Mesenchymal stem cell (in vitro differentiated cells and primary cell): ENCODE data around the gene SLC4A2.
A peak's percentile ranks its signal among the peaks of the same experiment; 100 is the strongest.

Experiments used
- DNase-seq: peaks from one replicate; pipeline ENCODE4 v3.0.0-alpha.2; 2013
- H2AFZ ChIP-seq: one replicate; pipeline ENCODE4 v1.6.1; 2013; ENCODE audit warnings: low read depth, mild to moderate bottlenecking, control low read depth, inconsistent platforms, low read length, moderate library complexity
- H2AK5ac ChIP-seq: 2 replicates; pipeline ENCODE4 v1.6.1; 2013; ENCODE audit warnings: low read length, moderate library complexity, mild to moderate bottlenecking, inconsistent platforms; ENCODE audit not compliant: severe bottlenecking
- H2BK120ac ChIP-seq: one replicate; pipeline ENCODE4 v1.6.1; 2013; ENCODE audit warnings: low read depth, mild to moderate bottlenecking, inconsistent platforms, low read length, moderate library complexity
- H2BK12ac ChIP-seq, 2 experiments: one replicate each; pipeline ENCODE4 v1.6.1; 2013; ENCODE audit warnings: inconsistent platforms in 2 of 2, low read length in 2 of 2, mild to moderate bottlenecking in 2 of 2, moderate library complexity in 2 of 2, control low read depth in 1 of 2
- H2BK15ac ChIP-seq: one replicate; pipeline ENCODE4 v1.6.1; 2013; ENCODE audit warnings: mild to moderate bottlenecking, low read depth, inconsistent platforms; ENCODE audit not compliant: poor library complexity, severe bottlenecking
- H2BK5ac ChIP-seq: 2 replicates; pipeline ENCODE4 v1.6.1; 2013; ENCODE audit warnings: low read depth, mild to moderate bottlenecking, low read length, control low read depth, inconsistent platforms; ENCODE audit not compliant: poor library complexity, severe bottlenecking
- H3K14ac ChIP-seq, 2 experiments: one replicate each; pipeline ENCODE4 v1.6.1; 2013; ENCODE audit warnings: inconsistent platforms in 2 of 2, low read length in 2 of 2, control low read depth in 1 of 2, mild to moderate bottlenecking in 1 of 2, moderate library complexity in 1 of 2
- H3K18ac ChIP-seq, 2 experiments: one replicate each; pipeline ENCODE4 v1.6.1; 2013; ENCODE audit warnings: inconsistent platforms in 2 of 2, low read length in 2 of 2, control low read depth in 1 of 2, low read depth in 1 of 2, mild to moderate bottlenecking in 1 of 2
- H3K23ac ChIP-seq, 2 experiments: one replicate each; pipeline ENCODE4 v1.6.1; 2013; ENCODE audit warnings: inconsistent platforms in 2 of 2, low read length in 2 of 2, mild to moderate bottlenecking in 2 of 2, moderate library complexity in 2 of 2, control low read depth in 1 of 2
- H3K27ac ChIP-seq: 2 replicates; pipeline ENCODE4 v1.5.1; 2013; ENCODE audit warnings: mild to moderate bottlenecking, moderate library complexity, low read length, control low read depth, inconsistent platforms; ENCODE audit not compliant: poor library complexity, severe bottlenecking
- H3K27me3 ChIP-seq, 2 experiments: 2 replicates each; pipeline versions ENCODE4 v1.6.1 to v1.7.0; 2013; ENCODE audit warnings: low read length in 2 of 2, mild to moderate bottlenecking in 2 of 2, moderate library complexity in 2 of 2, control low read depth in 1 of 2, inconsistent platforms in 1 of 2; ENCODE audit not compliant: control insufficient read depth in 1 of 2, insufficient read depth in 1 of 2
- H3K36me3 ChIP-seq, 2 experiments: 2 replicates each; pipeline versions ENCODE4 v1.6.1 to v1.7.0; 2013; ENCODE audit warnings: low read length in 2 of 2, control low read depth in 1 of 2, inconsistent platforms in 1 of 2, low read depth in 1 of 2, mild to moderate bottlenecking in 1 of 2; ENCODE audit not compliant: insufficient read depth in 2 of 2, control insufficient read depth in 1 of 2
- H3K4ac ChIP-seq, 2 experiments: one replicate each; pipeline ENCODE4 v1.6.1; 2013; ENCODE audit warnings: inconsistent platforms in 2 of 2, low read length in 2 of 2, mild to moderate bottlenecking in 2 of 2, moderate library complexity in 2 of 2, control low read depth in 1 of 2, low read depth in 1 of 2
- H3K4me1 ChIP-seq: 2 replicates; pipeline ENCODE4 v1.6.1; 2013; ENCODE audit warnings: low read depth, low read length, control low read depth; ENCODE audit not compliant: control insufficient read depth, insufficient read depth
- H3K4me2 ChIP-seq: 2 replicates; pipeline ENCODE4 v1.6.1; 2013; ENCODE audit warnings: low read length, mild to moderate bottlenecking, inconsistent platforms; ENCODE audit not compliant: poor library complexity, severe bottlenecking
- H3K4me3 ChIP-seq, 2 experiments: 2 replicates each; pipeline versions ENCODE4 v1.5.1 to v1.7.0; 2013; ENCODE audit warnings: low read length in 2 of 2, mild to moderate bottlenecking in 2 of 2, control low read depth in 1 of 2, low read depth in 1 of 2; ENCODE audit not compliant: insufficient read depth in 1 of 2
- H3K79me1 ChIP-seq: replicated peaks from 2 replicates; pipeline ENCODE4 v1.6.1; 2013; ENCODE audit warnings: mild to moderate bottlenecking, control low read depth, low read length, inconsistent platforms; ENCODE audit not compliant: poor library complexity, severe bottlenecking
- H3K9ac ChIP-seq: 2 replicates; pipeline ENCODE4 v1.7.0; 2013; ENCODE audit warnings: mild to moderate bottlenecking, low read length, moderate library complexity
- H3K9me3 ChIP-seq: 2 replicates; pipeline ENCODE4 v1.7.0; 2013; ENCODE audit warnings: mild to moderate bottlenecking, low read length; ENCODE audit not compliant: control insufficient read depth
- H4K8ac ChIP-seq: one replicate; pipeline ENCODE4 v1.6.1; 2013; ENCODE audit warnings: inconsistent platforms, mild to moderate bottlenecking, low read length, moderate library complexity
- H4K91ac ChIP-seq: one replicate; pipeline ENCODE4 v1.6.1; 2013; ENCODE audit warnings: mild to moderate bottlenecking, low read length, inconsistent platforms
- WGBS: methylation state at CpG from one replicate; pipeline ENCODE4 v1.1.7; 2013; ENCODE audit warnings: mixed read lengths; 5-methylcytosine and 5-hydroxymethylcytosine counted together

Gene SLC4A2

DNA sequence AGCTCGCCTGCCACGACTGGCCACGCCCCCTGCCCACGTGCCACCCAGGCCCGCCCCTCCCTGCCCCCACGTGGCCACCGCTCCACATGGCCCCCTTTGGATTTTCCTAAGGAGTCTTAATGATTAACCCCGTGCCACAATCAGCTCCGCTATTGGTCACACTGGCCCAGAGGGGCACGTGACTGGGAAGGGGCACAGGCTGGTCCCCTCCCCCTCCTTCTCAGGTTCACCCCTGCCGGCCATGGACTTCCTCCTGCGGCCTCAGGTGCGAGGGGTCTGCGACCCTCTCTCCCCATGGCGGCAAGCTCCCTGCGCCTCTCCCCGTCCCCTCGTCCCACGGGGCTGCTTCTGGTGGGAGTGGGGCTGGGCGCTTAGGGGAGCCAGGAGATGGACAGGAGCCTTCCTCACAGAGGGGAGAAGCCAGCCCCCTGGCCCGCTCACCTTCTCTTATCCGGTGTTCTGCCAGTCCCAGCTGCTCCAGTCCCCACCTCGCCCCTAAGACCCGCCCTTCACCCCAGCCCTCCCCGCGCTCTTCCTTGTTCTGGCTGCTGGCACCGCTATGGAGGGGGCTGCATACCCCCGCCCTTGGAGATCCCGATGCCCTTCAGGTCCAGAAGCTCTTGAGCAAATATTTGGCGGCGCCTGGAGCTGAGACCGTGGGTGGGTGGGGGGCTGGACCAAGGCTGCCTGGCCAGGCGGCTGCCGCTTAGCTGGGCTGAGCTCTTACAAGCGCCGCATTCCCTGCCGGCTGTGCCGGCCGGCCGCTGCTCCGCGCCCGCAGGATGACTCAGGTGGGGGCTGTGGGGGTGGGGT lies 3.2 kb downstream of the SLC4A2 start:
- WGBS = 18% methylated on average over 38 of the region's 43 CpGs
- Histone ChIP-seq H2AFZ (no peak overlapping the region), H2AK5ac (peak overlapping the region; percentile 55), H3K4me3 (peak overlapping the region; percentile 57 to 93), H2BK15ac (peak overlapping the region; percentile 88), H3K27ac (peak overlapping the region; percentile 98), H3K9ac (peak overlapping the region; percentile 69), H4K91ac (peak overlapping the region; percentile 96), H2BK12ac (peak overlapping the region; percentile 51 to 87), H3K23ac (peak overlapping the region in 1 of 2 experiments; percentile 5), H3K27me3 (no peaks in the 10 kb centered on the region), H2BK5ac (peak overlapping the region; percentile 98), H3K36me3 (peaks cover 37 to 46% of the 10 kb centered on the region in 2 experiments), H3K4ac (peak overlapping the region; percentile 42 to 46), H3K4me1 (peaks cover 54% of the 10 kb centered on the region), H2BK120ac (peak overlapping the region; percentile 76), H3K79me1 (peaks cover 22% of the 10 kb centered on the region), H3K4me2 (peak overlapping the region; percentile 81), H3K9me3 (no peaks in the 10 kb centered on the region), H4K8ac (peak overlapping the region; percentile 66), H3K18ac (peak overlapping the region; percentile 90), H3K14ac (peak overlapping the region in 1 of 2 experiments; percentile 86)
- DNase-seq = peak; percentile 83

DNA sequence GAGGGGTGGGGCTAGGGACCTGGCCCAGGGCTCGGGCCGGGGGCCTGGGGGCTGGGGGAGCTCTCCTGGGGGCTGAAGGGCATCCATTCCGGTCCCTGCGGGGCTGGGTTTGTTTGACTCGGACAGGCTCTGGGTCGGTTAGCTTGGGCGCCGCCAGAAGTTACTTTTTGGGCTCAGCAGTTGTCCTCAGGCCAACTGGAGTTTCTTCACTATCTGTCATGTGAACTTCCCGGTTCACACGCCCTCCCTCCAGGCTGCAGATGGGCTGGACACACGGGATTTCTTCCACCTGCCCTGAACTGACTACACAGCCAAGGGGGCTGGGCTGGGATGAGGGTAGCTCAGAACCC lies 3.8 kb downstream of the SLC4A2 start:
- peak overlapping the region; percentile 76 for H2BK120ac ChIP-seq
- peak overlapping the region; percentile 81 for H3K27ac ChIP-seq
- DNase-seq = peak; percentile 85
- WGBS = 23% methylated on average over 11 of the region's 11 CpGs
- peak overlapping the region in 1 of 2 experiments; percentile 42 for H3K4ac ChIP-seq
- H3K4me2 ChIP-seq = peak overlapping the region; percentile 76
- peak overlapping the region; percentile 48 for H2BK5ac ChIP-seq
- H3K18ac ChIP-seq = no peak overlapping the region
- no peak overlapping the region for H3K23ac ChIP-seq
- H4K8ac ChIP-seq = no peak overlapping the region
- H3K27me3 ChIP-seq = no peaks in the 10 kb centered on the region
- peak overlapping the region; percentile 88 for H2BK15ac ChIP-seq
- H3K14ac ChIP-seq = no peak overlapping the region
- no peak overlapping the region for H2AFZ ChIP-seq
- H3K4me3 ChIP-seq = peak overlapping the region; percentile 55 to 57
- H3K79me1 ChIP-seq = peaks cover 22% of the 10 kb centered on the region
- no peak overlapping the region for H4K91ac ChIP-seq
- H3K36me3 ChIP-seq = peaks cover 43 to 50% of the 10 kb centered on the region in 2 experiments
- H3K9me3 ChIP-seq = no peaks in the 10 kb centered on the region
- H2BK12ac ChIP-seq = peak overlapping the region in 1 of 2 experiments; percentile 23
- H3K4me1 ChIP-seq = peaks cover 58% of the 10 kb centered on the region
- H3K9ac ChIP-seq = peak overlapping the region; percentile 29
- H2AK5ac ChIP-seq = peak overlapping the region; percentile 23

DNA sequence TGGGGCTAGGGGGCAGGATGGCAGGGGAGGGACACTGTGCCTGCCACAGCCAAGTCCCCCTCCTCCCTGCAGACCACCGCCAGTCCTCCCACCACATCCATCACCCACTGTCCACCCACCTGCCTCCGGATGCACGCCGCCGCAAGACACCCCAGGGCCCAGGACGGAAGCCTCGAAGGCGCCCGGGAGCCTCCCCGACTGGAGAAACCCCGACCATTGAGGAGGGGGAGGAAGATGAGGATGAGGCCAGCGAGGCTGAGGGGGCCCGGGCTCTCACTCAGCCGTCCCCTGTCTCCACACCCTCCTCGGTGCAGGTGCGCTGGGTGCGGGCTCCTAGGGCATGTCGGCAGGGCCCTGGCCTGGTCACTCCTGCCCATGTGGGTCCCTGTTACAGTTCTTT lies 5.1 kb downstream of the SLC4A2 start:
- H2BK5ac ChIP-seq = no peak overlapping the region
- no peak overlapping the region for H3K27ac ChIP-seq
- H2BK12ac ChIP-seq = no peak overlapping the region
- H3K4me1 ChIP-seq = peaks cover 50% of the 10 kb centered on the region
- H3K23ac ChIP-seq = no peak overlapping the region
- H3K9ac ChIP-seq = no peak overlapping the region
- H4K8ac ChIP-seq = no peak overlapping the region
- H3K14ac ChIP-seq = no peak overlapping the region
- DNase-seq = no peak
- peaks cover 53 to 57% of the 10 kb centered on the region in 2 experiments for H3K36me3 ChIP-seq
- 98% methylated on average over 18 of the region's 18 CpGs for WGBS
- no peak overlapping the region for H3K18ac ChIP-seq
- H2BK15ac ChIP-seq = no peak overlapping the region
- H2AK5ac ChIP-seq = no peak overlapping the region
- H3K4me2 ChIP-seq = no peak overlapping the region
- no peak overlapping the region for H3K4ac ChIP-seq
- H3K79me1 ChIP-seq = peaks cover 26% of the 10 kb centered on the region
- H3K4me3 ChIP-seq = no peak overlapping the region
- no peaks in the 10 kb centered on the region for H3K27me3 ChIP-seq
- H2AFZ ChIP-seq = no peak overlapping the region
- peak overlapping the region; percentile 45 for H4K91ac ChIP-seq
- no peaks in the 10 kb centered on the region for H3K9me3 ChIP-seq
- H2BK120ac ChIP-seq = no peak overlapping the region

DNA sequence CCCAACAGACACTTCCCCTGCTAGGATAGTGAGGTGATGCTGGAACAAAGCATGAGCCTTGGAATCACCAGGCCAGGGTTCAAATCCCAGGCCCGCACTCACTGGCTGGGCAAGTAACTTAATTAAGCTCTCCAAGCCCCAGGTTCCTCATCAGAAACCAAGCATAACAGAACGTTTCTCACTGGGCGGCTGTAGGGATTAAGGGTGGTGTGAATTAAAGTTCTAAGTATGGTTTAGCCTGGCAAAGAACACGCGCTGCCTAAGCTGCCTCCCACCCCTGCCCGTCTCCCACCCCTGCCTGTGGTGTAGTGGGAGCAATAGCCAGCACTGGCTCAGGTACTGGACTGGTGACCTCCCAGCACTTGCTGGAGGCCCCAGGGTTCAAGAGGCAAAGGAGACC lies 5.6 kb downstream of the SLC4A2 start:
- no peak overlapping the region for H3K18ac ChIP-seq
- no peak overlapping the region for H3K9ac ChIP-seq
- H3K4me1 ChIP-seq = peaks cover 50% of the 10 kb centered on the region
- peaks cover 58 to 62% of the 10 kb centered on the region in 2 experiments for H3K36me3 ChIP-seq
- H2BK15ac ChIP-seq = no peak overlapping the region
- H3K9me3 ChIP-seq = no peaks in the 10 kb centered on the region
- no peaks in the 10 kb centered on the region for H3K27me3 ChIP-seq
- no peak overlapping the region for H3K4me3 ChIP-seq
- no peak overlapping the region for H2BK5ac ChIP-seq
- no peak overlapping the region for H2BK120ac ChIP-seq
- DNase-seq = no peak
- no peak overlapping the region for H2AFZ ChIP-seq
- H3K79me1 ChIP-seq = peaks cover 31% of the 10 kb centered on the region
- no peak overlapping the region for H2BK12ac ChIP-seq
- no peak overlapping the region for H3K4ac ChIP-seq
- H3K23ac ChIP-seq = no peak overlapping the region
- H4K91ac ChIP-seq = peak overlapping the region; percentile 45
- H3K14ac ChIP-seq = no peak overlapping the region
- H3K27ac ChIP-seq = no peak overlapping the region
- H2AK5ac ChIP-seq = no peak overlapping the region
- 100% methylated on average over 5 of the region's 6 CpGs for WGBS
- H4K8ac ChIP-seq = no peak overlapping the region
- no peak overlapping the region for H3K4me2 ChIP-seq
